Parathyroid adenoma (tissue), 2 donors: ENCODE results near the gene POLR1F.

Source experiments
- H2AFZ ChIP-seq: fragments of 300-600 bp; sonication (generic); one replicate; pipeline ENCODE4 v1.7.0; 2017; ENCODE audit warnings: antibody characterized with exemption, mild to moderate bottlenecking
- H3K27ac ChIP-seq: fragments of 300-600 bp; sonication (generic); one replicate; pipeline ENCODE4 v1.7.0; 2017
- H3K27me3 ChIP-seq: fragments of 300-600 bp; sonication (generic); one replicate; pipeline ENCODE4 v1.7.0; 2017; ENCODE audit warnings: low read length; ENCODE audit not compliant: control insufficient read depth, insufficient read depth
- H3K36me3 ChIP-seq: fragments of 300-600 bp; sonication (generic); one replicate; pipeline ENCODE4 v1.7.0; 2017; ENCODE audit warnings: low read length; ENCODE audit not compliant: control insufficient read depth, insufficient read depth
- H3K4me1 ChIP-seq: fragments of 300-600 bp; sonication (generic); one replicate; pipeline ENCODE4 v1.7.0; 2017; ENCODE audit warnings: control low read depth
- H3K4me2 ChIP-seq: fragments of 300-600 bp; sonication (generic); one replicate; pipeline ENCODE4 v1.7.0; 2017; ENCODE audit warnings: low read length
- H3K4me3 ChIP-seq: fragments of 300-600 bp; sonication (generic); one replicate; pipeline ENCODE4 v1.7.0; 2017; ENCODE audit warnings: low read depth, low read length
- H3K79me2 ChIP-seq: fragments of 300-600 bp; sonication (generic); one replicate; pipeline ENCODE4 v1.7.0; 2017; ENCODE audit warnings: control low read depth
- H3K9ac ChIP-seq: fragments of 300-600 bp; sonication (generic); one replicate; pipeline ENCODE4 v1.7.0; 2017; ENCODE audit warnings: mild to moderate bottlenecking
- H3K9me3 ChIP-seq: fragments of 300-600 bp; sonication (generic); one replicate; pipeline ENCODE4 v1.7.0; 2017; ENCODE audit warnings: low read length; ENCODE audit not compliant: control insufficient read depth
- TF ChIP-seq, protein P1 (sequence below): fragments of 300-600 bp; sonication (generic); IDR thresholded peaks from one replicate; pipeline ENCODE4 v1.7.0; 2017; ENCODE audit warnings: antibody characterized with exemption, mild to moderate bottlenecking
- donor health status: primary hyperparathyroidism.

The POLR1F gene

GRCh38 chr7:19713676-19714075, 4.8 kb upstream of the POLR1F start:
- TF ChIP-seq, protein P1, sequence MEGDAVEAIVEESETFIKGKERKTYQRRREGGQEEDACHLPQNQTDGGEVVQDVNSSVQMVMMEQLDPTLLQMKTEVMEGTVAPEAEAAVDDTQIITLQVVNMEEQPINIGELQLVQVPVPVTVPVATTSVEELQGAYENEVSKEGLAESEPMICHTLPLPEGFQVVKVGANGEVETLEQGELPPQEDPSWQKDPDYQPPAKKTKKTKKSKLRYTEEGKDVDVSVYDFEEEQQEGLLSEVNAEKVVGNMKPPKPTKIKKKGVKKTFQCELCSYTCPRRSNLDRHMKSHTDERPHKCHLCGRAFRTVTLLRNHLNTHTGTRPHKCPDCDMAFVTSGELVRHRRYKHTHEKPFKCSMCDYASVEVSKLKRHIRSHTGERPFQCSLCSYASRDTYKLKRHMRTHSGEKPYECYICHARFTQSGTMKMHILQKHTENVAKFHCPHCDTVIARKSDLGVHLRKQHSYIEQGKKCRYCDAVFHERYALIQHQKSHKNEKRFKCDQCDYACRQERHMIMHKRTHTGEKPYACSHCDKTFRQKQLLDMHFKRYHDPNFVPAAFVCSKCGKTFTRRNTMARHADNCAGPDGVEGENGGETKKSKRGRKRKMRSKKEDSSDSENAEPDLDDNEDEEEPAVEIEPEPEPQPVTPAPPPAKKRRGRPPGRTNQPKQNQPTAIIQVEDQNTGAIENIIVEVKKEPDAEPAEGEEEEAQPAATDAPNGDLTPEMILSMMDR: peak; percentile 43
- Histone ChIP-seq H3K79me2 (no peaks in the 10 kb centered on the region), H3K4me1 (peaks cover 4% of the 10 kb centered on the region), H2AFZ (no peak overlapping the region), H3K27me3 (no peaks in the 10 kb centered on the region), H3K4me2 (no peak overlapping the region), H3K9me3 (no peaks in the 10 kb centered on the region), H3K27ac (no peak overlapping the region), H3K9ac (no peak overlapping the region), H3K36me3 (no peaks in the 10 kb centered on the region), H3K4me3 (no peak overlapping the region)

GRCh38 chr7:19709249-19709578, 377 bp upstream of the POLR1F start:
- Histone ChIP-seq H2AFZ (peak overlapping the region; percentile 89), H3K27ac (peak overlapping the region; percentile 50), H3K9me3 (no peaks in the 10 kb centered on the region), H3K27me3 (no peaks in the 10 kb centered on the region), H3K4me1 (peaks cover 4% of the 10 kb centered on the region), H3K9ac (no peak overlapping the region), H3K36me3 (no peaks in the 10 kb centered on the region), H3K79me2 (peaks cover 6% of the 10 kb centered on the region), H3K4me3 (peak overlapping the region; percentile 92), H3K4me2 (peak overlapping the region; percentile 70)
- TF ChIP-seq, protein P1: no peak

GRCh38 chr7:19707240-19707639, 1.6 kb downstream of the POLR1F start:
- Histone ChIP-seq H3K36me3 (no peaks in the 10 kb centered on the region), H3K4me1 (peaks cover 4% of the 10 kb centered on the region), H3K9ac (no peak overlapping the region), H2AFZ (no peak overlapping the region), H3K27me3 (no peaks in the 10 kb centered on the region), H3K4me3 (no peak overlapping the region), H3K27ac (no peak overlapping the region), H3K79me2 (peaks cover 6% of the 10 kb centered on the region), H3K9me3 (no peaks in the 10 kb centered on the region), H3K4me2 (no peak overlapping the region)
- TF ChIP-seq, protein P1: no peak

DNA sequence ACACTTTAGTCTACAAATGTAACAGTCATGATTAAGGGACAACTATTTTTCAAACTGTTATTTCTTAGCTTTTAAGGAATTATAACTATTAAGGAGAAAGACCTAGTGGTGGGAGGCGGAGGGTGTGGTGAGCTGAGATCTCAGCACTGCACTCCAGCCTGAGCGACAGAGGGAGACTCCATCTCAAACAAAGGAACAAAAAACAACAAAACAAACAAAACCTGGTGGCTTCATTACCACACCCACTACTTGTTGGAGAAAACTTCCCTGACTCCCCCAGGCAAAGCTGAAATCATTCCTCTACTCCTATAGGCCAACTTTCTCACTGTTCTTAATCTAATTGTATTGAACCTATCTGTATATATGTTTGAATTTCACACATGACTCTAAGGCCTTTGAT, 3.2 kb downstream of the POLR1F start:
- H3K27me3 ChIP-seq: no peaks in the 10 kb centered on the region
- H3K9me3 ChIP-seq: no peaks in the 10 kb centered on the region
- H2AFZ ChIP-seq: no peak overlapping the region
- H3K36me3 ChIP-seq: no peaks in the 10 kb centered on the region
- H3K79me2 ChIP-seq: peaks cover 6% of the 10 kb centered on the region
- H3K4me1 ChIP-seq: peaks cover 4% of the 10 kb centered on the region
- no peak overlapping the region for H3K4me2 ChIP-seq
- no peak overlapping the region for H3K27ac ChIP-seq
- no peak overlapping the region for H3K9ac ChIP-seq
- H3K4me3 ChIP-seq: no peak overlapping the region
- TF ChIP-seq, protein P1: no peak

DNA sequence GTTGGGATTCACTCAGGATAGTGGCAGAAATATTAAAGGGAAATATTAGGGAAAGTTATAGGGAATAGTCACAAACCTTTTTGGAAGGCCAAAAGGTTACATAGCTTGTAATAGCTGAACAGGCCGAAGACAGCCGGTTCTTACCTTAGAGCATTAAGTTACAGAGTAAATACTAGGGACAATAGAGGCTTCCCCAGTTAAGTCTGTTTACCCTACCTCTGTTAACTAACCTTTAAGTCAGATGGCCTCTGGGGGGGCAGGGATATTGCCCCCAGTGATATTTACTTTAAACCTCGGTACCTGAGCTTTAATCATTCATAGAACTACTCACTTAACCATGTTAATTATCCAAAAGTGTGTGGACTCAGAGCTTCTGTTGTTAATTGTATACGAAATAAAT, 7.4 kb downstream of the POLR1F start:
- Histone ChIP-seq H3K27ac (no peak overlapping the region), H3K9ac (no peak overlapping the region), H3K4me3 (no peak overlapping the region), H3K27me3 (no peaks in the 10 kb centered on the region), H2AFZ (no peak overlapping the region), H3K79me2 (no peaks in the 10 kb centered on the region), H3K4me2 (no peak overlapping the region), H3K9me3 (no peaks in the 10 kb centered on the region), H3K4me1 (no peaks in the 10 kb centered on the region), H3K36me3 (no peaks in the 10 kb centered on the region)
- TF ChIP-seq, protein P1: no peak
